HAP-1 (cell line): ENCODE measurements around the gene CEP95.
"Not testable (repeated sequence)": the region's sequence is repeated elsewhere in the genome, so short reads cannot be mapped to it uniquely, and the experiment has no call there.

Source experiments
- DNase-seq, 2 experiments: peaks; one replicate each; pipeline ENCODE4 v3.0.0-alpha.2; 2016 to 2020; ENCODE audit warnings: low spot score in 2 of 2
- H3K27me3 ChIP-seq: fragments of 250-450 bp; sonication (Bioruptor Pico); 2 replicates; pipeline ENCODE4 v1.5.1; 2020; ENCODE audit warnings: low read depth, mild to moderate bottlenecking, moderate library complexity
- H3K36me3 ChIP-seq: fragments of 250-450 bp; sonication (Bioruptor Pico); replicated peaks from 2 replicates; pipeline ENCODE4 v1.5.1; 2020; ENCODE audit warnings: mild to moderate bottlenecking
- H3K4me1 ChIP-seq: fragments of 250-450 bp; sonication (Bioruptor Pico); 2 replicates; pipeline ENCODE4 v1.5.1; 2020; ENCODE audit warnings: mild to moderate bottlenecking
- H3K4me3 ChIP-seq: fragments of 250-450 bp; sonication (Bioruptor Pico); 2 replicates; pipeline ENCODE4 v1.5.1; 2020; ENCODE audit warnings: mild to moderate bottlenecking, moderate library complexity
- H3K9me3 ChIP-seq: fragments of 250-450 bp; sonication (Bioruptor Pico); 2 replicates; pipeline ENCODE4 v1.5.1; 2020; ENCODE audit warnings: mild to moderate bottlenecking, moderate library complexity
- in situ Hi-C: fragments of 300-500 bp; cut with MboI; formaldehyde crosslinking; loops from 3 replicates; pipeline ENCODE4 v1.14.3; 2020; ENCODE audit warnings: low sequenced_read_pairs, inconsistent platforms, mixed read lengths

CEP95 gene

DNA sequence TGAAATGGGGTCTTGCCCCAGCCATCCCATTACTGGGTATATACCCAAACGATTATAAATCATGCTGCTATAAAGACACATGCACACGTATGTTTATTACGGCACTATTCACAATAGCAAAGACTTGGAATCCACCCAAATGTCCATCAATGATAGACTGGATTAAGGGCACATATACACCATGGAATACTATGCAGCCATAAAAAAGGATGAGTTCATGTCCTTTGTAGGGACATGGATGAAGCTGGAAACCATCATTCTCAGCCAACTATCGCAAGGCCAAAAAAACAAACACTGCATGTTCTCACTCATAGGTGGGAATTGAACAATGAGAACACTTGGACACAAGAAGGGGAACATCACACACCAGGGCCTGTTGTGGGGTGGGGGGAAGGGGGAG lies 70.2 kb downstream of the CEP95 start:
- H3K36me3 ChIP-seq, DNase-seq, H3K9me3 ChIP-seq, in situ Hi-C loops, H3K27me3 ChIP-seq, H3K4me1 ChIP-seq, H3K4me3 ChIP-seq: not testable (repeated sequence)

DNA sequence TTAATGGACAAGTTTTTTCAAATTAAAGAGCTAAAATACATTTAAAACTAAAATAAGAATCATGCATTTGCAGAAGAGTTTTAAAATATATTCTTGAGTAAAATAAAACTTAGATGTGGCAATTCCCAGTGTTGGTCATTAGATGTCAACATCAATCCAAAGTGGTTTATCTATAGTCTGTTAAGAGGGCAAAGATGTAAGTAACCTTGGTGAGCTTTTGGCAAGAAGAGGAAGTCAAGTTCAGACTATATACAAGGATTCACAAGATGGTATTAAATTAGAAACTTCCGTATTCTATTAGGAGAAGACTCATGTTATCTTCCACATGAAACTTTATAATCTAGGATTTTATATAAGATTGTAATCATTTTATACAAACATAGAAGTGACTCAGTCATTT lies 73.1 kb downstream of the CEP95 start:
- DNase-seq: no peak
- in situ Hi-C loops: no loop called here
- peaks cover 17% of the 10 kb centered on the region for H3K36me3 ChIP-seq
- H3K4me1 ChIP-seq: peaks cover 7% of the 10 kb centered on the region
- H3K4me3 ChIP-seq: no peak overlapping the region
- no peaks in the 10 kb centered on the region for H3K9me3 ChIP-seq
- no peaks in the 10 kb centered on the region for H3K27me3 ChIP-seq

DNA sequence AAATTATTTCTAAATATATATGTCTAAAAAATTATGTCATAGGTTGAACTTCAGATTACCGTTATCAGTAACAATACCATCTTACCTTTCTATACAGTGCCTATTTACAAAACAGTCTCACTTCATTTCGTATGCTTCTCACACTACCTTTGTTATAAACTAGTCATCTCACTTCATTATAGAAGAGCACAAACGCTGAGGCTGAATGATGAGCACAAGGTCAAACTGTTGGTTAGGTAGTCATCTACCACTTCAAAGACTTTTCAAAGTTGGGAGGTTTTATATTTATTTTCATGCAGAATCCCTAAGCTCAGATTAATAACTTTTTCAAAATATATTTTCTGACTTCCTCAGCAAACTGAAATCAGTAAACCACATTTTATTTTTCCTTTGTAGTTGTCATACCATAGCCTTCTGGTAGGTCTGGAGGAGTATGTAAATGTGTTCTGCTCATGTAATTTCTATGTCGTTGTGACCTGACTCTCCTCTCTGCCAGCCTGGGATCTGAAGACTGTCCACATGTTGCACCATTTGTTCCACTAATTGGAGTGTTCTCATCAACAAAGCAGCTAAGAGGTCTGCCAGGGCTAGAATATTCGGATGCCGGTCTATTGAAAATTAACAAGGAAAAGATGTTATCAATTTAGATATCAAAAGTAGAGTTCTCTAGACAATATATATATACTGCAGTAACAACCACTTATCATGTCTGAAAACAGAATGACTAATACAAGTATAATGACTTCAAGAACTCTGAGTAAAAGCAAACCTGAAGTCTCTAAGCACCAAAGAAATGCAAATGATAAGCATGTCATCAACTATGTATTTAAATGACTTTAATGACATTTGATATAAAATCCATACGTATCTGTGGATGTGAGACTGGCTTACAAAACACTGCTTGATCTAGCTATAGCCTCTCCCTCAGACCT lies 73.9 kb downstream of the CEP95 start:
- H3K36me3 ChIP-seq: peaks cover 17% of the 10 kb centered on the region
- DNase-seq: no peak

DNA sequence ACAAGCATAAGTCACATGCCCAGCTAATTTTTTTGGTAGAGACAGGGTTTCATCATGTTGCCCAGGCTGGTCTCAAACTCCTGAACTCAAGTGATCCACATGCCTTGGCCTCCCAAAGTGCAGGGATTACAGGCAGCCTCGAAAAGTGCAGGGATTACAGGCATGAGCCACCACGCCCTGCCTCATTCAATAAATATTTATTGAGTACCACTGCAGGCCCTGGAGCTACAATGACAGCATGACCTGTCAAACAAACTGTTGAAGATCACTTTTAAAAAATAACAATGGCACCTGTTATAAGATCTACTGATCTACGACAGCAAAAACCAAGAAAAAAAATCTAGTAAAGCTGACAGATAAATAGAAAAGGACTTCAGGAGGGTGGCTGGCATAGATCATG lies 76.3 kb downstream of the CEP95 start:
- no peak overlapping the region for H3K4me3 ChIP-seq
- peaks cover 7% of the 10 kb centered on the region for H3K4me1 ChIP-seq
- peaks cover 17% of the 10 kb centered on the region for H3K36me3 ChIP-seq
- no peaks in the 10 kb centered on the region for H3K27me3 ChIP-seq
- no peaks in the 10 kb centered on the region for H3K9me3 ChIP-seq
- in situ Hi-C loops: no loop called here
- no peak for DNase-seq

More for the DNA sequence above, 73.9 kb downstream of the CEP95 start:
- Histone ChIP-seq H3K9me3 (no peaks in the 10 kb centered on the region), H3K4me1 (peaks cover 7% of the 10 kb centered on the region), H3K27me3 (no peaks in the 10 kb centered on the region), H3K4me3 (no peak overlapping the region)
- in situ Hi-C loops: no loop called here

DNA sequence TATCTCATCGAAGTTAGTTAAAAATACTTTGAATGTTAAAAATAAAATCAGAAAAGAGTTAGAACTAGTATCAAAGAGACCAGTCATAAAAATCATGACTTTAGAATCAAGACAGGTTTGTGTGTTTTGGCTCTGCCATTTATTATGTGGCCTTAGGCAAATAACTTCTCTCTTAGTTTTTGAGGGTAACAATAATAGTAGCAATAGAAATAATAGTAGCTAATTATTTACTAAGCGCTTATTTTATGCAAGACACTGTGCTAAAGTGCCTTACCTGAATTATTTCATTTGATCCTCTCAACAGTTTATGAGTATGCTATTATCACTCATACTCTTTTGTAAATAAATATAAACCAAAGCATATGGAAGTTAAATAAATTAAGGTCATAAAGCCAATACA lies 78.4 kb downstream of the CEP95 start:
- peaks cover 14% of the 10 kb centered on the region for H3K4me1 ChIP-seq
- no peak overlapping the region for H3K4me3 ChIP-seq
- H3K9me3 ChIP-seq: no peaks in the 10 kb centered on the region
- in situ Hi-C loops: no loop called here
- no peak for DNase-seq
- H3K27me3 ChIP-seq: no peaks in the 10 kb centered on the region
- H3K36me3 ChIP-seq: peaks cover 17% of the 10 kb centered on the region
